ENCODE data around the gene GALNT14.

GALNT14 gene

DNA sequence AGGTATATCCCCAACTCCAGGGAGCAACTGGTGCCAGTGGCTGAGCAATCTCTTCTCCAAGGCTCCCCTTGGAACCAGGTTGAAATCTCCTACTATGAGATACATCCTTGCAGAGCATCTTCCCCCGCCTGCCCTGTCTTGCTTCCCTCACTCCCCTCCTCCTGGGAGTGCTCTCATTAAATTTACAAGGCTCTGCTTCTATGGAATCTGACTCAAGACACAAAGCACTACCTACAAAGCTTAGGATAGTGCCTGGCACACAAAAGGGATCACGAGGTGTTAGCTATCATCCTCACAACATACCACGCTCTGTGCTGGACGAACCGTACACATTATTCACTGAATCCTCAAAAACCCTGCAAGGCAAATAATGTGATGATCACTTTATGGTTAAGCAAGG lies 121.6 kb downstream of the GALNT14 start:
- DNase-seq: no peak

DNA sequence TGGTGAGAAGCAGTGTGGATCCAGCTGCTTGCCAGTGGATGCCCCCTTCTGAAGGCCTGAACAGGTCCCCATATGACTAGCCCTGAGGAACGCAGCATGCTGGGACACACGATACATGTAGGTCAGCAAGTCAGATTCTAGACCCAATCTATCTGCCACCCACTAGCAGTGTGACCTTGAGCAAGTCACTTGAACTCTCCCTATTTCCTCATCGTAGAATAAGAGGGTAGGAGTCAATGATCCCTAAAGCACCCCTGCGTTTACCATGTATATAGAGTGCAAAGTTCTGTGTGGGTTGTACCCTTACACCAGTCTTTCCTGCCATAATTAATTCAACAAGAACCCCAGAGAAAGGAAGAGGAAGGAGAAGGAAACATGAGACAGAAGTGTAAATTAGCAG lies 123.7 kb downstream of the GALNT14 start:
- no peak for DNase-seq

DNA sequence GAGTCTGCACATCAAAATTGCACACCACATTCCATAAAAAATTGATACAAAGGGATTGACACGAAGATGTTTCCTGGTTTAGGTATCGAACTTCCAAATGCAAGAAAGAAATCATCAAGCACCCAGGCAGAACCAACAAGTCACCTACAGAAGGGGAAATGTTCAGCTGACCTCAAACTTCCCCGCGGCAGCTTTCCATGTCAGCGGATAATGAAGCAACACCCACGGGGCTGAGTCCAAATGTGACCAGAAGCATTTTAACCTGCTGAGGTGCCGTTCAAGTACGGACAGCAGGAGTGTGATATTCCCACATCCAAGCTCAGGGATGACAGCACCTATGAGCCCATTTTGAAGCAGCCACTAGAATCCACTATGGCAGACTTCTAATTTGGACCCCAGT lies 124.9 kb downstream of the GALNT14 start:
- DNase-seq: no peak

DNA sequence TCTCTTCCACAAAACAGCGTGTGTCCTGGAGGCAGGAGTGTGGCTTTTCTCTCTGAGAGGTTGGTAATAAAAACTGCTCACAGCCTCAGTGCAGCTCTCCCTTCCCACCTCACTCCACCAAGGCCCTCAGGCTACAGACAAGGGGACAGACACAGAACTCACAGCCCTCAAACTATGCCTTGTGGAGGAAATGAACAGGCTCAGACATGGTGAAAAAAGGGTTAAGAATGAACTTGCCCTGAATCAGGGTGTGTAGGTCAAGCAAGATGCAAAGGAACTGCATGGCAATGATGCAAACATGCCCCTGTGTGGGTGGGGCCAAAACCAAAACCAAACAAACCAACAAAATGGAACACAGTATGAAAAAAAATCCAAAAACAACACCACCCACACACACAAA lies 125.8 kb downstream of the GALNT14 start:
- no peak for DNase-seq

DNA sequence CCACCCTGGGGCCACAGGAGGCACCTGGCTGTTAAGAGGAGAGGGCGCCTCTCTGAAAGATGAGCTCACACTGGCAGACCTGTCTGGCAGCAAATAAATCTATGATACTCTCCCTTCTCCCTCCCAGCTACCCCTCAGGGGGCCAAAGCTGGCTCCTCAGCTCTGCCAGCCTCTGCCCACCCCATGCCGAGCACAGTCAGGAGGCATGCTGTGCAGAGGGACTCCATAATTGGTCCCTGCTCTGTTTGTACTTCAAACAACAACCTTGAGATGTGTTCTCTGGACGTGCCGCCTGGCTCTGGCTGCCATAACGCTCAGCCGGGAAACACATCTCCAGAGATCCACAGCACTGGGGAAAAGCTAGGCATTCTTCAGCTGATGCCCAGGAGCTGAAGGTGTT lies 126.7 kb downstream of the GALNT14 start:
- no peak for DNase-seq

DNA sequence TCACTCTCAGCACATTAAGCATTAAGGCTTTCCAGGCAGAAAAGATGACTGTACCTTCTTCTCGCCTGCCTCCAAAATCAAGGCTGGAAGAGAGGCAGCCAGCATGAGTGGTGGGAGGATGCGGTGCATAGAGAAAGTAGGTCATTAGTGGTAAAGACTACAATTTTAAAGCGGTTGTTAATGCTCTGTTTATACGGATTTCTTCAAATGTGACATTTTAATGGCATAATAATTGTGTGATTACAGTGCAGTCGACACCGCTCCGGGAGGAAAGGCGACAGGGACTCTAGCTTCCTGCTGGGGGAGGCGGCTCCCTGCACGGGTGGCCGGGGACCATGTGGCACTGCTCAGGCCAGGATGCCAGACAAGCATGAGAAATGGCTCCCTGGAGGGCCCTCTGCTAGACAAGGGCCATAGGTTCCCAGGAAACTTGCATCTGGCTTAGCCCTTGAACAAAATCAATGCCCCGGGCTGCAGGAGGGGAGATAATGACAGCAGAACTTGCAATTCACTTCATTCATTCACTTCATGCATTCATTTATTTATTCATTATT lies 129.6 kb downstream of the GALNT14 start:
- DNase-seq: peak in 1 of 58 donors; percentile 22

DNA sequence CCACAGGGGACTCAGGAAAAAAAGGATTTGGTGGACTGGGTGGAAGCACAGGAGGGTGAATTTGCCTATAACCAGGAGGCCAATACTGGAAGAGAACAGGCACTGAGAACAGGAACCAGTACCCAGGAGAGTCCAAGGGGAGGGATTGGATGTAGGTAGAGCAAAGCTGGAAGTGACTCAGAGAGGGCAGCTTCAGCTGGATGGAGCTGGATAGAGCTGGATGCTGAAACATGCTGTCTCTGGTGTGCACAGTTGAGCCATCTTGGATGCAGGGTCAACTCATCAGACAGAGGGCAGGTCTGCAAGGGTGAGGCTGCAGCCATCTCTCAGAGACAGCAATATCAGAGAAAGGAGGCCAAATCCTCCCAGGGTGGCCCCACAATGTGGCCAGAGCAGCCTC lies 134.0 kb downstream of the GALNT14 start:
- DNase-seq: no peak

DNA sequence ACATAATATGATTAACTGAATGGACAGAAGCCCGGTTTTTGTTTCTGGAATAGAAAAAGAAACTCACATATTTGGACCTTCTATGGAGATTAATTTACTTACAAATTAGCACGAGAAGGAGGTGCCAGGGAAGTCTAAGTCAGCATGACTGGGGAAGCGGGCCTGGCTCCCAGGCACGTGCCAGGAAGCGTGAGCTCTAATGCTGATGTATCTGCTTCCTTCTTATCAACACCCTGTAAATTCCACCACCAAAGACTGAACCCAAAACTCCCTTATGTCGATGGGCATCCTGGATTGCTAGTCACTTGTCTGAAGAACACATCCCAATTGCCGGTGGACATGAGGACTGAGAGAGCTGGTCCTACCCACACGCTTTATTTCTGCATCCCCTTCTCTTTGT lies 134.5 kb downstream of the GALNT14 start:
- peak in 4 of 58 donors; percentile 2 to 10 (median 6) for DNase-seq

DNA sequence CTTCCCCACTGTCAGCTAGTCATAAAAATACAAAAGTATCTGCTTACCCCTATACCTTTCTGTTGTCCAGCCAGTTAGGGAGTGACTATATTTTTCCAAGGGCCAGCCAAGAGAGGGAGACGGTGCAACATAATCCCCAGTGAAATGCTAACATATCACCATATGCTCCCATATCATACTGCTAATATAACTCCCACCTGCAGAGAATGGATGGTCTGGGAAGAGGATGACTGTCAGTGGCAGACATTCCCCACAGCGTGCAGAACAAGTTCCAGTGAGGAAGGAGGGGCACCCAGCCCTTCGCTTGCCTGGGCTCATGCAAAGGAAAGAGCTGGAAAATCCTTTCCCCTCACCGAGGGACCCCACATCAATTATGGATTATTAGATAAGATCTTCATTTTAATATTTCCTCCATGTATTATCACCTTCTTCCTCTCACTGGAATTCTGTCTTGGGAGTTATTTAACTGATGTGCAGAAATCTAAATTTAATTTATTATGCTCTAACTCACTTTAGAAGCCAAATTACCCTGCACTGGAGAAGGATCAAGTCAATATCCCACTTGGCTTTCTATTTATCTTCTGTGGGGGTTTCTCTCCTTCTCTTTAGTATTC lies 135.6 kb downstream of the GALNT14 start:
- no peak for DNase-seq

DNA sequence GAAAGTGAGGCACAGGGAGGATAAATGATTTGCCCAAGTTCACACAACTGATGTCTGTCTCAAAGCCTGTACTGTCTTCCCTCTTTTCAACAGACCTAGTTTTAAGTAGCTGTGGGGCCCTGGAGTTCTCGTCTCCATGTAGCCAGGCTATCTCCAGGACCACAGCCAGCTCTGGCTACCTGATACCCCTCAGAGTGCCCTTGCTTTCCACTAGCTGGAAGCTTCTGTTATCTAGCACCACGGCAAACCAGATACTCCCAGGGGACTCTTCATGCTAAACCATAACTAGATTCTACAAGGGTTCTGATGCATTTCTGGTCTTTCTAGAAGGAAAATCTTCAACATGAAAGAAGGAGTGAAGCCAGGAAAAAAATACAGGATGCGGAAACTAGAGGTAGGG lies 137.3 kb downstream of the GALNT14 start:
- DNase-seq: no peak

DNA sequence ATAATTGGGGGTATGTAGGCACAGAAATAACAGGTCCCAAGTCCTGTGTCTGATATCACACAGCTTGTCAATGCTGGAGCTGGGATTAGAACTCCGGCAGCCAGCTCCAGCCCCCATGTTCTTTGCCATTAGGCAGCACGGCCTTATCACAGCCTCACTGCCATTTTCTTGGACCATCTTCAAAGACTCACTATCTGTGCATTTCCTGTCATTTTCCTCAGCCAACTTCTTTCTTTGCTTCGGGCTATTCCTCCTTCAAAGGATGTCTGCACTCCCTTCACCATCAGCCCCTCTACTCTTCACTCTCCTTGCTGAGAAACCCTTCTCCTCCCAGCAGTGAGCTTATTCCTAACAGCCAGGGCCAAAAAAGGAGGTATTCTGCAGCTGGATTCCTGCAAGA lies 139.6 kb downstream of the GALNT14 start:
- DNase-seq: no peak

DNA sequence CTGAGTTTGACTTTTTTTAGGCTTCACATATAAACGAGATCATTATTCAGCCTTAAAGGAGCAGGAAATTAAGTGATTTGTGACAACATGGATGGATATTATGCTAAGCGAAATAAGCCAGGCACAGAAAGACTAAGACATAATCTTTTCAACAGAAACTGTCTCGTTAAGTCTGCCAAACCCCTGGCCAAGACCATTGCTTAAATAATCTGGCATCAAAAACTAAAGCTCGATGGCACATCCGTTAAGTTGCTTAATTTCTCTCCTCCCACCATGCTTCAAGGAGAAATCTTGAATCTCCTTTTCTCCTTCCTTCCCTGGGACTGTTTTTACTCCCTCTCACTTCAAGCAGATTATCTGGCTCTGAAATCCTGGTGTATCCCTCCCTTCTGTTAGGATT lies 140.3 kb downstream of the GALNT14 start:
- DNase-seq: no peak

DNA sequence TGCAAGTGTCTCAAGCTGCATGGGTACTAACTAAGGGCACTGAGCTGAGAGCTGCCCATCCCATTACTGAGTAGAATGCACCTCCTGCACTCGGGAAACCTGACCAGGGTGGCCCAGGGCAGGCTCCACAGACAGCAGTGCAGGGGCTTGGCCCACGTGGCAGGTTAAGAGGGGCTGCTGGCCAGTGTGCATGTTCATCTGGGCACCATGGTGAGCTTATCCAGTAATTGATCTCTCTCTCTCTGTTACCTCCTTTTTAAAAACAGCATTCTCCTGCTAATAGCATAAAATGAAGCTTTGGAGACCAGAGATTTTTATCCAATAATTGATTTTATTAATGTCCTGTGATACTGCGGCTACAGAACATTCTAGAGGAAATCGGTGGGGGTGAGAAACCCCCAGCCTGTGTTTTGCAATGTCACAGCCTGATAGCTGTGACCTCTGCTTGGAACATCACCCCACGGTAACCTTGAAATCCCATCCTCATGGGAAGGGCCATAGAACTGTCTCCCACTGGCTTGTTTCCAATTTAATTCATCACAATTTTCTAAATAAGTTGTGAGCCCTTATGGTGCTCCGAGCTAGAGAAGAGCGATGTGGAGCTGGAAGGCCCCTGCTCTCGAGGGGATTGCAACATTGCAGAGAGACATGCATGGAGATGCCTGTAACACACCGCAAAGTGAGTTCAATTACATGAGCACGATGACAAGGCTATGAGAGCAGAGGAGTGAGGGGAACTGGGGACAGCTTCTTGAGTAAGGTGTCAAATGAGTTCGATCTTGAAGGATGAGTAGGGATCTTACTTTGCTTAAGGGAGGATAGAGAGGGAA lies 143.8 kb downstream of the GALNT14 start:
- DNase-seq: no peak

DNA sequence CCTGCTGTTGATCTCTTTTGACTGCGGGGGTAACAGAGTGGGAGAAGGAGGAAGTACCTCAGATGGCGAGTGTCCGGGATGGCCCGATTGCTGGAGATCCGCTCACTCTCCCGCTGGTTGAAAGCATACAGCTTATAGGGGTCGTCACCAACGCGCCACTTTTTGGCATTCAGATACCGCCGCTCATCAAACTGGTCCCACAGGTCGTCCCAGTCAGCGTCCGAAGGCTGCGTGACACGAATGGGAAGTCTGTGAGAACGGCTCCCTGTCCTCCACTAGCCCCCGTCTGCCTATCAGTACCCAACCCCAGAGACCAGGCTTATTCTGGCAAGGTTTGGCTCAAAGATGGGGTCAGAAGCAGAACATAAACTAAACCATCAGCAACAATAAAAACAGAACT lies 145.5 kb downstream of the GALNT14 start:
- DNase-seq: no peak

DNA sequence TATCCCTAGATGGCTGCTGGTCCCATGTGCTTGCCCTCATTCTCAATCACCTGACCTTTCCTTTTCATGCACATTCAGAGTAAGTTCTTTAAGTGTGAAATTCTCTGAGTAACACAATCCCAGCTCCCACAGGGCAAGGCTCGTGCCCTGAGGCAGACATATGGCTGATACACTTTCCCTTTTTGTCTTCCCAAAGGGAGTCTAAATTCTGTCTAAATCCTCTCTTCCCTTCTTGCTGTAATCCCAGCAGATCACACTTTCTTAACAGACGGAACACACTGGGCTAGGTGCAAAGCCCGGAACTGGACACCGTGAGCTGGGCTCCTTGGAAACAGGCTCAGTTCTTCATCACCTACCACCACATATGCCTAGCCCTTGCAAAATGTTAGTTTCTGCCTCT lies 147.6 kb downstream of the GALNT14 start:
- peak in 1 of 58 donors; percentile 2 for DNase-seq

DNA sequence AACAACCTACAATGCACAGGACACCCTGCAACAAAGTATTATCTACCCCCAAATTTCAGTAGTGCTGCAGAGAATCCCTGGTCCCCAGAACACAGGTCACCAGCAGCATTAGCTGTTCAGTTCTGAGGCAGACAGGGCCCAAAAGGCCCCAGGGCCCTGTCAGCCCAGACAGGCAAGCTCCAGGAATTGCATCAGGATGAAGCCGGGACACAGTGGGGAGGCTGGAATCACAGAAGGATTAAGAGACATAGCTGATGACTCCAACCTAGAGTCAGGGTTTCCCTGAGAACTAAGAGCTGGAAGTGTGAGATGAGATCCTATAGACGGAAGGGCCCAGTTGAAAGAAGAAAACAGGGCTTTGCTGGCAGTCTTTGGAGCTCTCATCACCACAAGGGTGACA lies 148.1 kb downstream of the GALNT14 start:
- no peak for DNase-seq

DNA sequence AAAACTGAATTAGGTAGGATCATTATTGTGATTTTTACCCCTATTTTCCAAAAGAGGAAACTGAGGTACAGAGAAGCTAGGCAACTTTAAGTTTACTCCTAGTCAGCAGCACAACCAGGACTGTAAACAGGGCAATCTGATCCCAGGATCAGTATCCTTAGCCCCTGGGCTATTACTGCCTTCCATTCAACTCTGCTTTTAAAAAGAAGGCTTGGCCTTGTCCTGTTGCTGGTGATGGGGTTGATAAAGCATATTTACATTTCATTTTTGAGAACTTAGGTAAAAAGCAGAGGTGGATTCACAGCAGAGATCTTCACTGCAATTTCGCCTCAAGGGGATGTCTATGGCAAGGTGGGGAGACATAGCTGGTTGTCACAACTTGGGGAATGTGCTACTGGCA lies 148.5 kb downstream of the GALNT14 start:
- no peak for DNase-seq

DNA sequence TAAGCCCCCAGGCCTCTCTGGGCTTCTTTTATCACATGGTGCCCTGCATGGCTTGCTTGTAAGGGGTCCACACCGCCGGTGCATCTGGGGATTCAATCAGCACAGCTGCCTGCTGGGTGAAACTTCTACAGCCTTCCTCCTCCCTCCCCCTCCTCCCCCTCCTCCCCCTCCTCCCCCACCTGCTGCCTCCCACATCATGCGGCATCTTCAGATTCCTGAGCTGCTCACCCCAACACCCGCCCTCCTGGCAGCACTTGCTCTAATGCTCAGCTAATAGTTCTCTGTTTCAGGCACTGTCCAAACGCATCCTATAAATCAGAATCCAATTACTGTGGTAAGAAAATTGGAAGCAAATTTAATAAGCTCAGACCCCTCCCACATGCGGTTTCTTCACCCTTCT lies 150.7 kb downstream of the GALNT14 start:
- DNase-seq: no peak

DNA sequence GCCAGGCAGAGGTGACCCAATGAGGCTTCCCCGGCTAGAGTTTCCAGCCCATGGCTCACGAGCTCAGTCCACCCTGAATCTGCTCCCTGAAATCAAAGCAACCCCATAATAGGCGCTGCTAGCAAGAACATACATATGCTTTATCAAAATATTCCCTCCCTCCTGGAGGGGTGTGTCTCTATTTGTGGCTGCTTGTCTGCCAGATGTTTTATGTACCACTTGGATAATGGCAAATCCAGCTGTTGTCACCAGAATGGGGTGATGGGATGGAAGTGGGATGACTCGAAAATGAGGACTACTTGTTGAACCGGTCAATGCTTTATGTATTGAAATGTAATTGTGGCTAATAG lies 152.0 kb downstream of the GALNT14 start:
- DNase-seq: no peak

DNA sequence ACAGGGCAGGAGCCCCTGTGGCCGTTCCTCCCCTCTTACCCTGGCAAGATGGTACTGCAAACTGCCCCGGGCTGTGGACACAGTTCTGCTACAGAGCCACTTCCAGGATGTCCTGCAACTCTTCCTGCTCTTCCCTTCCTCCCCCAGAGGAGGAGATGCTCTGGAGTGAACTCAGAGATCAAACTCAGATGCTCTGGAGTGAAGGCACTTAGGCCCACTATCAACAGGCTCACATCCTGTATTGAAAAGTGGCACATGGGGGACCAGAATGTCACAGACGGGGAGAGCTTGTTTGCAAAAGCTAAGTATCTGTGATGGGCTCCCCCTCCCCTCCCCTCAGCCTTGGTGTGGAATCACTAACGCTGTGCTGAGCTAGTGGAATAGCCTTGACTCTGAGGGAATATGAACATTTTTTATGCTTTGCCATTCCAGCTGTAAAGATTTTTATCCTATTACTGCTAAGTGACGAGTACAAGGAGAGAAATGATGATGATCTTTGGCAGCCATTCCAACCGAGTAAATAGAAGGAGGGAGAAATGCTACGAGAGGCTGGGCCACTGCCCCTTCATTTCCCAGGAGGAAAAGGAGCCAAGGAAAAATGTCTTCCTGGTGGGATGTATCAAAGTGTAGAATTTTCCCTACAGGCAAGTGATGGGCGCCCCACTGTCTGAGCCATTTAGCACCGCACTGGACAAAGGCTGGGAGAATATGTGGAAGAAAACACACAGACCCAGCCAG lies 152.6 kb downstream of the GALNT14 start:
- DNase-seq: no peak

DNA sequence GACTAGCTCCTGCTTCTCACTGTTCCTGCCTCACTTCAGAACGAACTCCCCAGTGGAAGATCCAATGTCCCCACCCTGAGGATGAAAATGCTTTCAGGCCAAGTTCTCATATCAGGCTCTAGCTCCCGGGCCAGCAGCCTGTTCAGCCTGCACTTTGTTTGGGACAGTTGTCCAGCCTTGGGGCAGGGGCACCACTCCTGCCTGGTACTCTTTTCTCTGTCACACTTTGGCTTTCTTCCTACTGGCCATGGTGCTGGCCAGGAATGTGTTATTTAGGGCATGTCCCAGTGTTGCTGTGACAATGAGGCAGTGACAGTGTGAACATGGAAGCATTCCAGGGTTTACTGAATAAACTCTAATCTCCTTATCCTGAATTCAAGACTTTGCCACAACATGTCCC lies 154.1 kb downstream of the GALNT14 start:
- DNase-seq: no peak

DNA sequence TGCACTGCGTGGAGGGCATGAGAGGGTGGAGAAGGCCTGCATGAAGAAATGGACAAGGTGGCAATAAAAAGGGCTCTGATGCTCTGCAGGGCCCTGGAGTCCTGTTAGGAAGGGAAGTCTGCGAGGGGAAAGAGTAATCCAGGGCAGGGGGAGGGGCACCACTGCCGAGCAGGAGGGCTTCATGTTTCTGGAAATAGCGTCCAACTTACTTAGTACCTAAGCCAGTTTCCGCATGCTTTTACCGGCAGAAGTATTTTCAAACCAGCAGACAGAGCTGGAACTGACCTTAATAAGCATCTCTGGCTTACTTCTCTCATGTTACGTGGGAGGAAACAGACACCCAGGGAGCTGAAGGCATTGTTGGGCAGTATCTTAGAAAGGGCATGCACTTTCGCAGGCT lies 156.7 kb downstream of the GALNT14 start:
- DNase-seq: no peak

All from anterior cingulate cortex (tissue), 58 donors.